Muscle layer of colon (tissue), 2 donors: ENCODE data around the gene ELOA2.
"Not testable (repeated sequence)": the region's sequence is repeated elsewhere in the genome, so short reads cannot be mapped to it uniquely, and the experiment has no call there.

Experiments
- H3K27ac ChIP-seq: one replicate; pipeline ENCODE4 v1.7.0; 2013; ENCODE audit warnings: low read depth, mild to moderate bottlenecking, low read length, moderate library complexity
- H3K27me3 ChIP-seq, 2 donors: one replicate each; pipeline ENCODE4 v1.7.0; 2013; ENCODE audit warnings: low read length in 2 of 2, mild to moderate bottlenecking in 2 of 2; ENCODE audit not compliant: insufficient read depth in 2 of 2, control insufficient read depth in 1 of 2
- H3K36me3 ChIP-seq: one replicate; pipeline ENCODE4 v1.7.0; 2013; ENCODE audit warnings: mild to moderate bottlenecking, low read length; ENCODE audit not compliant: insufficient read depth
- H3K4me1 ChIP-seq: one replicate; pipeline ENCODE4 v1.7.0; 2013; ENCODE audit warnings: mild to moderate bottlenecking, low read length; ENCODE audit not compliant: insufficient read depth
- H3K4me3 ChIP-seq, 2 donors: one replicate each; pipeline ENCODE4 v1.7.0; 2013; ENCODE audit warnings: low read length in 2 of 2, low read depth in 1 of 2, mild to moderate bottlenecking in 1 of 2, moderate library complexity in 1 of 2
- H3K9ac ChIP-seq: one replicate; pipeline ENCODE4 v1.7.0; 2013; ENCODE audit warnings: low read length
- H3K9me3 ChIP-seq: one replicate; pipeline ENCODE4 v1.7.0; 2013; ENCODE audit warnings: mild to moderate bottlenecking, low read length
- donor health status: abdominal sarcoma.
- donor health status: Adenocarcinoma of cecum.

ELOA2 gene

GRCh38 chr18:47019870-47020269 is 15.6 kb downstream of the ELOA2 start:
- H3K27me3 ChIP-seq, H3K9ac ChIP-seq, H3K27ac ChIP-seq, H3K4me3 ChIP-seq, H3K9me3 ChIP-seq, H3K4me1 ChIP-seq, H3K36me3 ChIP-seq: not testable (repeated sequence)
